ENCODE results near the gene ZNF217. TPM values are rescaled to one million over a fixed set of nuclear protein-coding genes. Genes with fewer than 3 reads are reported as not detected.

ZNF217 gene
- total and polyA plus RNA-seq, 2 experiments from 2014 or later = 10.4 to 23.5 TPM

- no peak overlapping the region for H3K27ac ChIP-seq
- H2AFZ ChIP-seq = no peak overlapping the region
- no peaks in the 10 kb centered on the region for H3K79me2 ChIP-seq (ENCODE audit: insufficient read depth)
- no peaks in the 10 kb centered on the region for H3K9me2 ChIP-seq (ENCODE audit: insufficient read depth)
- DNase-seq = no peak
- no peak overlapping the region for H3K9ac ChIP-seq
- H3K9me3 ChIP-seq (ENCODE audit: low read depth) = no peaks in the 10 kb centered on the region
- WGBS, 2 experiments (ENCODE audit: low coverage in 1 of 2, low lambda C conversion rate in 2 of 2, missing lambda C conversion rate in 2 of 2) = 85% methylated on average over 13 of the region's 13 CpGs
- peaks cover 15% of the 10 kb centered on the region for H3K4me1 ChIP-seq (ENCODE audit: insufficient read depth)
- H3K4me2 ChIP-seq (ENCODE audit: unreplicated experiment) = no peak overlapping the region
- no peaks in the 10 kb centered on the region for H3K36me3 ChIP-seq (ENCODE audit: low read depth)
- no peaks in the 10 kb centered on the region for H4K20me1 ChIP-seq (ENCODE audit: insufficient read depth)
- no peak overlapping the region for H3K4me3 ChIP-seq
- TF ChIP-seq EZH2phosphoT487 (IDR thresholded peaks at IDR 0.05; ENCODE audit: insufficient read depth, low read depth) = no peak
- TF ChIP-seq EZH2 (IDR thresholded peaks at IDR 0.05; ENCODE audit: insufficient read depth, poor library complexity, severe bottlenecking) = no peak
- H3F3A ChIP-seq (ENCODE audit: insufficient read depth) = peaks cover 20% of the 10 kb centered on the region
- no peaks in the 10 kb centered on the region for H3K27me3 ChIP-seq (replicated peaks; ENCODE audit: insufficient read depth)
- in situ Hi-C loops (cut with MboI) = loop anchor here (25.0 kb wide), 1 partner anchor 587 kb away; no protein-coding TSS in a partner anchor
Measured at GRCh38 chr20:53599910-53600632, 6.4 kb upstream of the ZNF217 start.

GRCh38 chr20:53599378-53599777 is 5.7 kb upstream of the ZNF217 start:
- Histone ChIP-seq H3K9me3 (ENCODE audit: low read depth) (no peaks in the 10 kb centered on the region), H3K79me2 (ENCODE audit: insufficient read depth) (no peaks in the 10 kb centered on the region), H3K4me1 (ENCODE audit: insufficient read depth) (peaks cover 17% of the 10 kb centered on the region), H4K20me1 (ENCODE audit: insufficient read depth) (no peaks in the 10 kb centered on the region), H3K4me2 (ENCODE audit: unreplicated experiment) (no peak overlapping the region), H3K9ac (no peak overlapping the region), H3K4me3 (no peak overlapping the region), H3K9me2 (ENCODE audit: insufficient read depth) (no peaks in the 10 kb centered on the region), H3F3A (ENCODE audit: insufficient read depth) (peaks cover 25% of the 10 kb centered on the region), H3K27me3 (replicated peaks; ENCODE audit: insufficient read depth) (no peaks in the 10 kb centered on the region), H3K27ac (no peak overlapping the region), H2AFZ (no peak overlapping the region), H3K36me3 (ENCODE audit: low read depth) (no peaks in the 10 kb centered on the region)
- no peak for DNase-seq
- in situ Hi-C loops (cut with MboI) = loop anchor here (25.0 kb wide), 1 partner anchor 588 kb away; no protein-coding TSS in a partner anchor
- TF ChIP-seq EZH2 (IDR thresholded peaks at IDR 0.05; ENCODE audit: insufficient read depth, poor library complexity, severe bottlenecking) (no peak), EZH2phosphoT487 (IDR thresholded peaks at IDR 0.05; ENCODE audit: insufficient read depth, low read depth) (no peak)
- 62 to 65% methylated on average over 4 of the region's 4 CpGs for WGBS, 2 experiments (ENCODE audit: low coverage in 1 of 2, low lambda C conversion rate in 2 of 2, missing lambda C conversion rate in 2 of 2)

- Histone ChIP-seq H3F3A (ENCODE audit: insufficient read depth) (peaks cover 25% of the 10 kb centered on the region), H4K20me1 (ENCODE audit: insufficient read depth) (no peaks in the 10 kb centered on the region), H3K9me3 (ENCODE audit: low read depth) (no peaks in the 10 kb centered on the region), H3K4me1 (ENCODE audit: insufficient read depth) (peaks cover 17% of the 10 kb centered on the region), H3K9me2 (ENCODE audit: insufficient read depth) (no peaks in the 10 kb centered on the region), H3K79me2 (ENCODE audit: insufficient read depth) (no peaks in the 10 kb centered on the region), H3K4me3 (no peak overlapping the region), H3K4me2 (ENCODE audit: unreplicated experiment) (no peak overlapping the region), H3K27ac (no peak overlapping the region), H3K27me3 (replicated peaks; ENCODE audit: insufficient read depth) (no peaks in the 10 kb centered on the region), H3K9ac (no peak overlapping the region), H3K36me3 (ENCODE audit: low read depth) (no peaks in the 10 kb centered on the region), H2AFZ (no peak overlapping the region)
- no peak for DNase-seq
- in situ Hi-C loops (cut with MboI) = loop anchor here (25.0 kb wide), 1 partner anchor 588 kb away; no protein-coding TSS in a partner anchor
- no peak for TF ChIP-seq EZH2phosphoT487 (IDR thresholded peaks at IDR 0.05; ENCODE audit: insufficient read depth, low read depth)
- TF ChIP-seq EZH2 (IDR thresholded peaks at IDR 0.05; ENCODE audit: insufficient read depth, poor library complexity, severe bottlenecking) = no peak
- 92 to 94% methylated on average over 2 of the region's 2 CpGs for WGBS, 2 experiments (ENCODE audit: low coverage in 1 of 2, low lambda C conversion rate in 2 of 2, missing lambda C conversion rate in 2 of 2)
Measured at GRCh38 chr20:53599044-53599362, 5.4 kb upstream of the ZNF217 start.

GRCh38 chr20:53598140-53599043 is 4.8 kb upstream of the ZNF217 start:
- TF ChIP-seq EZH2 (IDR thresholded peaks at IDR 0.05; ENCODE audit: insufficient read depth, poor library complexity, severe bottlenecking) = no peak
- no peak for TF ChIP-seq EZH2phosphoT487 (IDR thresholded peaks at IDR 0.05; ENCODE audit: insufficient read depth, low read depth)
- Histone ChIP-seq H3K9me3 (ENCODE audit: low read depth) (no peaks in the 10 kb centered on the region), H3K27ac (no peak overlapping the region), H3K27me3 (replicated peaks; ENCODE audit: insufficient read depth) (no peaks in the 10 kb centered on the region), H3K4me1 (ENCODE audit: insufficient read depth) (peaks cover 17% of the 10 kb centered on the region), H3F3A (ENCODE audit: insufficient read depth) (peaks cover 25% of the 10 kb centered on the region), H4K20me1 (ENCODE audit: insufficient read depth) (no peaks in the 10 kb centered on the region), H3K9ac (no peak overlapping the region), H3K4me2 (ENCODE audit: unreplicated experiment) (no peak overlapping the region), H3K4me3 (no peak overlapping the region), H3K79me2 (ENCODE audit: insufficient read depth) (peaks cover under 1% of the 10 kb centered on the region), H3K36me3 (ENCODE audit: low read depth) (no peaks in the 10 kb centered on the region), H2AFZ (no peak overlapping the region), H3K9me2 (ENCODE audit: insufficient read depth) (no peaks in the 10 kb centered on the region)
- in situ Hi-C loops (cut with MboI) = loop anchor here (25.0 kb wide), 1 partner anchor 589 kb away; no protein-coding TSS in a partner anchor
- WGBS, 2 experiments (ENCODE audit: low coverage in 1 of 2, low lambda C conversion rate in 2 of 2, missing lambda C conversion rate in 2 of 2) = 90 to 92% methylated on average over 9 of the region's 9 CpGs
- DNase-seq = no peak
